H1 (cell line): ENCODE data around the gene MYO1G. TPM values are rescaled to one million over a fixed set of nuclear protein-coding genes. Genes with fewer than 3 reads are reported as not detected.
A peak's percentile ranks its signal among the peaks of the same experiment; 100 is the strongest.

Source experiments
- CTCF ChIA-PET: fragments of 300-600 bp; sonication (Branson Sonifier 250); formaldehyde crosslinking; loops from one replicate; lab custom pipeline; 2021; ENCODE audit not compliant: partially characterized antibody; lab: Charles Lee
- POLR2A ChIA-PET: fragments of 300-600 bp; sonication (Branson Sonifier 250); formaldehyde crosslinking; loops from one replicate; lab custom pipeline; 2021; ENCODE audit warnings: inconsistent platforms; ENCODE audit not compliant: partially characterized antibody; lab: Charles Lee
- DNase-seq, 2 experiments: peaks; one replicate each; pipeline versions ENCODE4 v3.0.0 to v3.0.0-alpha.2; 2010 to 2022; ENCODE audit warnings: low spot score in 2 of 2, low read depth in 1 of 2, mixed read lengths in 1 of 2
- FAIRE-seq: peaks from 2 replicates; lab custom pipeline; 2011; peaks lifted over from hg19 to GRCh38; lab: Jason Lieb, UNC
- H2AFZ ChIP-seq: 2 replicates; pipeline ENCODE4 v1.8.1; 2012; ENCODE audit warnings: low read length, inconsistent platforms
- H2AK5ac ChIP-seq: 2 replicates; pipeline ENCODE4 v1.6.1; 2013; ENCODE audit warnings: low read depth, low read length
- H2BK120ac ChIP-seq: replicated peaks from 2 replicates; pipeline ENCODE3; 2013; ENCODE audit warnings: low read depth, low read length, inconsistent platforms
- H2BK12ac ChIP-seq: 2 replicates; pipeline ENCODE4 v1.6.1; 2013; ENCODE audit warnings: low read depth, low read length
- H2BK15ac ChIP-seq: 2 replicates; pipeline ENCODE4 v1.6.1; 2013; ENCODE audit warnings: low read length
- H2BK20ac ChIP-seq: 2 replicates; pipeline ENCODE4 v1.6.1; 2013; ENCODE audit warnings: low read length
- H2BK5ac ChIP-seq: 2 replicates; pipeline ENCODE4 v1.6.1; 2013; ENCODE audit warnings: low read depth, low read length
- H3K14ac ChIP-seq: 2 replicates; pipeline ENCODE4 v1.6.1; 2013; ENCODE audit warnings: inconsistent platforms; ENCODE audit not compliant: insufficient read length
- H3K18ac ChIP-seq: 2 replicates; pipeline ENCODE4 v1.6.1; 2013; ENCODE audit warnings: low read length; ENCODE audit errors: extremely low read depth
- H3K23ac ChIP-seq: 2 replicates; pipeline ENCODE4 v1.6.1; 2013; ENCODE audit warnings: inconsistent platforms; ENCODE audit not compliant: insufficient read length
- H3K23me2 ChIP-seq: 2 replicates; pipeline ENCODE4 v1.6.1; 2013; ENCODE audit warnings: low read depth, low read length
- H3K27ac ChIP-seq: 2 replicates; pipeline ENCODE4 v1.6.1; 2011; ENCODE audit warnings: low read depth, low read length, inconsistent platforms
- H3K27me3 ChIP-seq, 4 experiments: replicated peaks in 1 of 4; 1 replicate in 1 of 4; 2 replicates in 3 of 4; pipeline versions ENCODE4 v1.6.1 to v1.8.1; 2011 to 2013; ENCODE audit warnings: low read length in 3 of 4, mild to moderate bottlenecking in 3 of 4, inconsistent platforms in 2 of 4, mixed read lengths in 2 of 4, moderate library complexity in 1 of 4; ENCODE audit not compliant: control insufficient read depth in 3 of 4, insufficient read depth in 3 of 4; ENCODE audit errors: extremely low read depth in 1 of 4
- H3K36me3 ChIP-seq, 4 experiments: 2 replicates each; pipeline versions ENCODE4 v1.6.1 to v1.8.1; 2011 to 2013; ENCODE audit warnings: mild to moderate bottlenecking in 4 of 4, low read length in 3 of 4, moderate library complexity in 2 of 4, control low read depth in 1 of 4, inconsistent platforms in 1 of 4; ENCODE audit not compliant: insufficient read depth in 4 of 4, control insufficient read depth in 2 of 4
- H3K4ac ChIP-seq: replicated peaks from 2 replicates; pipeline ENCODE3; 2013; ENCODE audit warnings: low read length, low read depth, mixed read lengths, inconsistent platforms; ENCODE audit not compliant: insufficient read length
- H3K4me1 ChIP-seq, 4 experiments: replicated peaks in 1 of 4; 1 replicate in 1 of 4; 2 replicates in 3 of 4; pipeline versions ENCODE4 v1.6.1 to v1.8.1; 2011 to 2013; ENCODE audit warnings: low read length in 3 of 4, inconsistent platforms in 2 of 4, mixed read lengths in 1 of 4; ENCODE audit not compliant: insufficient read depth in 4 of 4, control insufficient read depth in 3 of 4
- H3K4me2 ChIP-seq, 2 experiments: 2 replicates each; pipeline versions ENCODE4 v1.6.1 to v1.8.1; 2011 to 2013; ENCODE audit warnings: low read depth in 2 of 2, low read length in 2 of 2, control low read depth in 1 of 2, inconsistent platforms in 1 of 2, mild to moderate bottlenecking in 1 of 2; ENCODE audit not compliant: insufficient read depth in 1 of 2
- H3K4me3 ChIP-seq, 4 experiments: fragments of 200-600, 300-600 bp in 1 of 4; sonication (generic), shearing (Covaris generic), sonication (Bioruptor Twin) in 1 of 4; 2 replicates each; pipeline versions ENCODE4 v1.5.1 to v1.8.1; 2011 to 2016; ENCODE audit warnings: low read length in 4 of 4, low read depth in 3 of 4, control low read depth in 2 of 4, inconsistent platforms in 2 of 4, mild to moderate bottlenecking in 2 of 4, mixed read lengths in 1 of 4, moderate library complexity in 1 of 4; ENCODE audit not compliant: insufficient read depth in 2 of 4; ENCODE audit errors: extremely low read depth in 1 of 4
- H3K56ac ChIP-seq: replicated peaks from 2 replicates; pipeline ENCODE3; 2013; ENCODE audit warnings: low read depth, mild to moderate bottlenecking, mixed read lengths, low read length, inconsistent platforms; ENCODE audit not compliant: insufficient read length
- H3K79me1 ChIP-seq: 2 replicates; pipeline ENCODE4 v1.6.1; 2013; ENCODE audit warnings: low read depth, low read length, control low read depth
- H3K79me2 ChIP-seq, 2 experiments: 2 replicates each; pipeline versions ENCODE4 v1.6.1 to v1.8.1; 2012 to 2013; ENCODE audit warnings: low read length in 2 of 2, mild to moderate bottlenecking in 2 of 2, inconsistent platforms in 1 of 2; ENCODE audit not compliant: insufficient read depth in 2 of 2, control insufficient read depth in 1 of 2
- H3K9ac ChIP-seq, 4 experiments: replicated peaks in 1 of 4; 1 replicate in 1 of 4; 2 replicates in 3 of 4; pipeline versions ENCODE4 v1.6.1 to v1.8.1; 2011 to 2013; ENCODE audit warnings: low read depth in 3 of 4, low read length in 3 of 4, control low read depth in 2 of 4, mild to moderate bottlenecking in 2 of 4, moderate library complexity in 2 of 4, inconsistent platforms in 1 of 4; ENCODE audit errors: extremely low read depth in 1 of 4
- H3K9me3 ChIP-seq, 2 experiments: 2 replicates each; pipeline versions ENCODE4 v1.6.1 to v1.8.1; 2012 to 2013; ENCODE audit warnings: mild to moderate bottlenecking in 2 of 2, moderate library complexity in 2 of 2, control low read depth in 1 of 2, inconsistent platforms in 1 of 2, low read depth in 1 of 2, low read length in 1 of 2, mixed read lengths in 1 of 2; ENCODE audit not compliant: insufficient read depth in 2 of 2
- H4K20me1 ChIP-seq, 2 experiments: replicated peaks in 1 of 2; 2 replicates each; pipeline versions ENCODE3 to v1.8.1; 2011 to 2013; ENCODE audit warnings: inconsistent platforms in 2 of 2, low read length in 2 of 2, mild to moderate bottlenecking in 1 of 2; ENCODE audit not compliant: insufficient read depth in 2 of 2, control insufficient read depth in 1 of 2
- H4K5ac ChIP-seq: 2 replicates; pipeline ENCODE4 v1.6.1; 2013; ENCODE audit warnings: low read length, low read depth, mixed read lengths, inconsistent platforms; ENCODE audit not compliant: insufficient read length
- H4K8ac ChIP-seq: 2 replicates; pipeline ENCODE4 v1.8.0; 2013; ENCODE audit warnings: mild to moderate bottlenecking, moderate library complexity, low read length, inconsistent platforms; ENCODE audit not compliant: insufficient read depth; ENCODE audit errors: extremely low read depth
- H4K91ac ChIP-seq: replicated peaks from 2 replicates; pipeline ENCODE3; 2013; ENCODE audit warnings: low read length, mixed read lengths, inconsistent platforms; ENCODE audit not compliant: insufficient read length
- CTBP2 ChIP-seq: IDR thresholded peaks from 2 replicates; pipeline ENCODE4 v1.7.0; 2011; ENCODE audit warnings: borderline replicate concordance, mild to moderate bottlenecking, moderate library complexity, mixed read lengths, low read length; ENCODE audit not compliant: insufficient read depth, insufficient read length
- WGBS, 2 experiments: shearing (Covaris generic) in 1 of 2; methylation state at CpG; one replicate each; pipeline versions ENCODE4 v1.1.6 to v1.1.7; 2013 to 2015; ENCODE audit warnings: low lambda C conversion rate in 2 of 2, mixed read lengths in 2 of 2, inconsistent platforms in 1 of 2, low coverage in 1 of 2, missing lambda C conversion rate in 1 of 2; ENCODE audit not compliant: insufficient replicate concordance in 2 of 2, insufficient coverage in 1 of 2, insufficient read length in 1 of 2; ENCODE audit errors: extremely low coverage in 1 of 2, missing lambda C conversion rate in 1 of 2; 5-methylcytosine and 5-hydroxymethylcytosine counted together
- polyA plus RNA-seq, 7 experiments: library from polyadenylated mRNA; depleted of rRNA in 3 of 7; stranded (reverse) in 5 of 7; unstranded in 2 of 7; fragments of >200 nt in 5 of 7; fragments of 200-250 nt in 2 of 7; gene quantifications; 1 replicate in 5 of 7; 2 replicates in 1 of 7; 4 replicates in 1 of 7; pipeline versions ENCODE4 v1.2.1 to v1.2.3, GENCODE V29; 2011 to 2013; ENCODE audit warnings: missing spikeins in 2 of 7, mixed read lengths in 2 of 7
- total RNA-seq: library from RNA; stranded (reverse); fragmentation: NEBNext Ultra II Directional; extraction: Animal tissue kit (Norgen Biotek cat#: 25700); gene quantifications from 2 replicates; pipeline ENCODE4 v1.2.1, GENCODE V29; 2021

MYO1G gene
- total and polyA plus RNA-seq, 2 of the 8 experiments (the other 6 are each of a cell fraction or from before 2014, with no cell fraction given) = 0.08 to 0.19 TPM

DNA sequence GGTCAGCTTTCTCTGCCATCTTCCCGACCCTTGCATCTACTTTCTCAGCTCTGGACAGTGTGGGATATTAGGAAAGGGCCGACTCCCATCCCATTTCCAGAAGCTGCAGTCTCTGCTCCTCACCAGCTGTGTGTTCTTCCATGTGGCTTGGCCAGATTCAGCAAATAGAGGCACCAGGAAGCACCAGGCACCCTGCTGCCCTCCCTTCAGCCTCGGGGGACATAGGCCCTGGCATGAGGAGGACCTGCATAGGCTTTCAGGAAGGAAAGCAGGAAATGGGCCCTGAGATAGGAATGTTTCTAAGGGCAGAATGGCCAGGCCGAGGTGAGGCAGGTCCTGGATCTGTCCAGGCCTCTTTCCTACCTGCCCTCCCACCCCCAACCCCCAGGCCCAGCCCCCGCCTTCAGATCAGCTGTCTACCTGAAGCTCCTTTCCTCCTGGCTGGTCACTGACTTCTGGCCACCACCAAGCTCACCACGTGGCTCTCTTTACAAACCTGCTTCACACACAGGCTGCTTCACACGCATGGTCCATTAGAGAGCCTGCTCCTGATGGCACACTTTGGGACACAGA is 66.0 kb downstream of the MYO1G start:
- Histone ChIP-seq H3K79me1 (no peaks in the 10 kb centered on the region), H3K56ac (no peak overlapping the region), H3K36me3 (no peaks in the 10 kb centered on the region), H3K27me3 (no peaks in the 10 kb centered on the region), H3K23me2 (no peaks in the 10 kb centered on the region), H3K9me3 (no peaks in the 10 kb centered on the region), H3K27ac (no peak overlapping the region), H2AFZ (peak overlapping the region; percentile 92), H3K18ac (peak overlapping the region; percentile 71; the same call in 1 of the 2 replicates), H4K8ac (no peak overlapping the region), H3K4me3 (no peak overlapping the region), H2BK20ac (no peak overlapping the region), H2BK15ac (no peak overlapping the region), H3K4me2 (no peak overlapping the region), H3K79me2 (no peaks in the 10 kb centered on the region), H4K5ac (no peak overlapping the region), H3K9ac (no peak overlapping the region), H2BK5ac (no peak overlapping the region; the same call in 1 of the 2 replicates), H2AK5ac (no peak overlapping the region), H2BK120ac (no peak overlapping the region), H2BK12ac (peak overlapping the region; percentile 75; the same call in 1 of the 2 replicates), H3K14ac (no peak overlapping the region), H3K4me1 (no peaks in the 10 kb centered on the region; a peak in 1 of 7 replicates), H3K4ac (no peak overlapping the region), H4K20me1 (no peaks in the 10 kb centered on the region), H4K91ac (no peak overlapping the region), H3K23ac (no peak overlapping the region)
- ChIA-PET POLR2A (interaction anchor here (0.6 to 1.3 kb wide), 2 partner anchors 19 to 111 kb away, joined by 3 read pairs; no protein-coding TSS in a partner anchor), CTCF (interaction anchor here (0.6 to 2.0 kb wide), 6 partner anchors 8 to 235 kb away, joined by 3 to 10 read pairs (median 3); no protein-coding TSS in a partner anchor)
- 68% methylated on average over 6 of the region's 7 CpGs; no CpG with 5 or more reads in 1 of the 2 experiments for WGBS, 2 experiments
- no peak for TF ChIP-seq CTBP2
- DNase-seq = no peak
- FAIRE-seq = no peak

Other genes starting within 250 kb of the MYO1G start
- gene ZMIZ2, start 230.2 kb downstream of the MYO1G start, total RNA-seq = 66.4 and 72.2 TPM in 2 replicates
- gene ZMIZ2, start 230.2 kb downstream of the MYO1G start, polyA plus RNA-seq (2011; rRNA removed) = 24.4 and 41.4 TPM in 2 replicates
- 2,865 and 2,888 TPM in 2 replicates for gene PPIA, start 182.3 kb downstream of the MYO1G start, total RNA-seq
- 3,630 and 5,394 TPM in 2 replicates for gene PPIA, start 182.3 kb downstream of the MYO1G start, polyA plus RNA-seq (2011; rRNA removed)
- 187 and 190 TPM in 2 replicates for gene H2AZ2, start 130.9 kb downstream of the MYO1G start, total RNA-seq
- 150 and 168 TPM in 2 replicates for gene H2AZ2, start 130.9 kb downstream of the MYO1G start, polyA plus RNA-seq (2011; rRNA removed)
- gene PURB, start 93.5 kb downstream of the MYO1G start, total RNA-seq = 21.9 and 22.7 TPM in 2 replicates
- gene PURB, start 93.5 kb downstream of the MYO1G start, polyA plus RNA-seq (2011; rRNA removed) = 3.0 and 3.3 TPM in 2 replicates
- 31.3 and 31.6 TPM in 2 replicates for gene CCM2, start 21.2 kb upstream of the MYO1G start, total RNA-seq
- 41.2 and 54.8 TPM in 2 replicates for gene CCM2, start 21.2 kb upstream of the MYO1G start, polyA plus RNA-seq (2011; rRNA removed)
- 6.0 and 6.4 TPM in 2 replicates for gene NACAD, start 110.0 kb upstream of the MYO1G start, total RNA-seq
- 1.3 and 2.7 TPM in 2 replicates for gene NACAD, start 110.0 kb upstream of the MYO1G start, polyA plus RNA-seq (2011; rRNA removed)
- gene TBRG4, start 132.7 kb upstream of the MYO1G start, total RNA-seq = 137 and 146 TPM in 2 replicates
- gene TBRG4, start 132.7 kb upstream of the MYO1G start, polyA plus RNA-seq (2011; rRNA removed) = 110 and 134 TPM in 2 replicates
- 0.88 and 0.92 TPM in 2 replicates for gene RAMP3, start 178.8 kb upstream of the MYO1G start, total RNA-seq
- gene RAMP3, start 178.8 kb upstream of the MYO1G start, polyA plus RNA-seq (2011; rRNA removed) = 0.98 and 2.7 TPM in 2 replicates